DMS153 treated with DMSO at 0.1 percent for 48 hours (cell line): ENCODE results near the gene AAK1.

Source experiments
- DNase-seq: peaks from one replicate; lab custom pipeline; 2025; ENCODE audit not compliant: unreplicated experiment; lab: John Stamatoyannopoulos, UW

Gene AAK1

DNA sequence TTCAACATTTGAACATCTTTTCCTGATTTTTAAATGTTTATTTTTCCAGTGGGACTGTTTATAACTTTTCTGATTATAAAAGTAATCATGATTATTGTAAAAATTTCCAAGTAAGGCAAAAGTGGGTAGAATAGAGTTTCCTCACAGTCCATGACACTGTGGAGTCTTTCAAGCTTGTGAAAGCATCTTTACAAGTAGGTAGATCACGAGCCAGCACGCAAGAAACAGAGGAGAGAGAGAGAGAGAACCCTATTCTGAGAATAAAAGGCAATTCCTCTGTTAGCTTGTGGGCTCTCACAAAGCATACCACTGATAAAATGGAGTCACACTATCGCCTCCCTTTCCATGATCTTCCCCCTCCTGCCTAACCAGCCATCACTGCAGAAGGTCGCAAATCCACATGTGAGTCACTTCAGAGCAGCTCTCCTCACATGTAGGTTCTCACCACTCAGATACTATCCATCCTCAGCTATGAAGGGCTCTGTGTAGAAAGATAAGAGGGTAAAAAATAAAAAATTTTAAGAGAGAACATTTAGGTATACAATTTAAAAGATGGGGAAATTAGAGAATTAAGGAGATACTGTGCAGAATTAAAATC is 40.3 kb downstream of the AAK1 start:
- no peak for DNase-seq

DNA sequence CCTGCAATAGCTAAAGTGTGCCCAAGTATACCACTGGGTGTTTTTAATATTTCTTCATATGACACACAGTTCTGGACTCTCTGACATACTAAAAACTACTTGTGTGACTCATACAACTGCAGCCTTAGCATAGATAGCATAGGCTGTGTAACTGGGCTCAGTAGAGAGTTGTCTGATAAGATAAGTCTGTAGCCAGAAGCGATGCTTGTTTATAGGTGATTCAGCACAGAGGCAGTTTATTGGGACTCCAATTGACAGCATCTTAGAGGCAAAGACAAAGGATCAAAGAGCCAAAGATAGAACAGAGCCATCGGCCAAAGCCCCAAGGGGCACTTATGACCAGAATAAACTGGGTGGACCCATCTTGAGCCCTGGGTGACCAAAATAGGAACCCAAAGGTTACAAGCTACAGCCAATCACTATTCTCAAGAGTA is 42.3 kb downstream of the AAK1 start:
- no peak for DNase-seq

DNA sequence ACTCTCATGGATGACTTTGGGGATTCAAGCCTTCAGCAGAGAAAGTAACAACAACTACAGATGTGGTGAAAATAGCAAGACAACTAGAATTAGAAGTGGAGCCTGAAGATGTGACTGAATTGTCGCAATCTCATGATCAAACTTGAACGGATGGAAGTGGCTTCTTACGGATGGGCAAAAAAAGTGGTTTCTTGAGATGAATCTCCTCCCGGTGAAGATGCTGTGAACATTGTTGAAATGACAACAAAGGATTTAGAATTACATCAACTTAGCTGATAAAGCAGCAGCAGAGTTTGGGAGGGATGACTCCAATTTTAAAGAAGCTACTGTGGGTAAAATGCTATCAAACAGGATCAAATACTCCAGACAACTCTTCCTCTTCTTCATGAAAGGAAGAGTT is 43.1 kb downstream of the AAK1 start:
- no peak for DNase-seq

DNA sequence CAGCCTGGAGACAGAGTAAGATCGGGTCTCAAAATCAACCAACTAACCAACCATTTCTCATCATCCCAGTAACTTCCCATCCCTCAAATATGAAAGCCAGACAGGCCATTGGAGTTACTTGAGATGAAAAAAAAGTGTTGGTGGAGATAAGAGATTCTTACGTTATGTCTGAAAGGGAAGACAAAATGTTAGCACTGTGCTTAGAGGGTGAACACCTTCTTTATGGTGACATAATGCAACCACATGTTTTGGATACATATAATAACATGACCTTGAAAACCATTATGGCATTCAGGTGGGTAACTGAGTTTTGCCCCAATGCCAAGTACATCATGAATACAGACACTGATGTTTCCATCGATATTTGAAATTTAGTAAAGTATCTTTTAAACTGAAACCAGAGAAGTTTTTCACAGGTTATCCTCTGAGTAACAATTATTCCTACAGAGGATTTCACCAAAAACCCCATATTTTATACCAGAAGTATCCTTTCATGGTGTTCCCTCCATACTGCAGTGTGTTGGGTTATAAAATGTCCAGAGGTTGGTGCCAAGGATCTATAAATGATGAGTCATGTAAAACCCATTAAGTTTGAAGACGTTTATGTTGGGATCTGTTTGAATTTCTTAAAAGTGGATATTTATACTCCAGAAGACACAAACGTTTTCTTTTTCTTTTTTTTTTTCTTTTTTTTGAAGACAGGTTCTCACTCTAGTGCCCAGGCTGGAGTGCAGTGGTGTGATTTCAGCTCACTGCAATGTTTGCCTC is 45.5 kb downstream of the AAK1 start:
- DNase-seq, result no peak

DNA sequence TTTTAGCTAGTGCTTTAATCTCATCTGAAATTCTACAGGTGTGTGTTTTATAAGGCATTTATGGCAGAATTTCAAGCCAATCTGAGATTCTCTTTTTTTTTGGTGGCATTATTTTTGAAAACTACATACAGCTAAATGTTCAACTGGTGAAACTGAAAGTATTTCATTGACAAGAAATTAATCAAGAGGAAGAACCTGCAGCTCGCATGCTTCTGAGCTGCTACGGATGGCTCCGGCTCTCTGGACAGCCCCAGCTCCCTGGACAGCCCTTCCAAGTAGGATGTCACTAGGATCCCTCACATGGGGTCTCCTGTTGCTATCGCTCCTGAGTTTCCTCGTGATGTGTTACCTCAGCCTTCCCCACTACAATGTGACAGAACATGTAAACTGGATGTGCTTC is 46.4 kb downstream of the AAK1 start:
- DNase-seq, result no peak

DNA sequence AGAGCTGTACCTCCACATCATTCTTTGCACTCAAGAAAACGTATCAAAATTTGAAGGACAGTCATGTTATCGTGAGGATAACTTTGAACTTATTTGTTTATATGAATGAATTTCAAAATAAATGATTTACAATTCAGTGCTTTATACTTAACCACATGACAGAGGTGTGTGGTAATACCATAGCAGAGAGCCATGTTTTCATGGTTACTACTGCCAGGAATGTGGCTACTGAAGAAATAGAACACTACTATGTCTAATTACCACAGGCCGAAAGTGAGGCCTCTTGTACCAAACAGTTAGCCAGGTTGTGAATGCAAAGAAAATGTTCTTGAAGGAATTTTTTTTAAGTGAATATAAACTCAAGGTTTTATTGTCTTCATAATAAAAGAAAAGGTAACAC is 49.2 kb downstream of the AAK1 start:
- DNase-seq, result no peak

DNA sequence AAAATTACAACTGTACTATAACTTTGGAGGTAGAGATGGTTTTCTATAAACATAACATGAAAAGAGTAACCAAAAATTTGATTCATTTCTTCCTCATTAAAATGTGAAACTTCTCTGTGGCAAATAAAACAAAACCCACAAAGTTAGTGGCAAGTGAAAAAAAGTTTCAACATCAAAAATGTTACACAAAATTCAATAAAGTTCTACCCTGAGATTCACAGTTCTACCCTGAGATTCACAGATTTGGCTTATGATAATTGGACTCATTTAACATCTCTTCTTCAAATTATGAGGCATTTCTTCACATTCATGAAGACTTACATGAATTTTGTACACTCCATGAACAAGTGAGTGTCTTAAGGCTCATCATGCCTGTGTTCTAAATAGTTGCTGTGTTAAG is 51.0 kb downstream of the AAK1 start:
- no peak for DNase-seq

DNA sequence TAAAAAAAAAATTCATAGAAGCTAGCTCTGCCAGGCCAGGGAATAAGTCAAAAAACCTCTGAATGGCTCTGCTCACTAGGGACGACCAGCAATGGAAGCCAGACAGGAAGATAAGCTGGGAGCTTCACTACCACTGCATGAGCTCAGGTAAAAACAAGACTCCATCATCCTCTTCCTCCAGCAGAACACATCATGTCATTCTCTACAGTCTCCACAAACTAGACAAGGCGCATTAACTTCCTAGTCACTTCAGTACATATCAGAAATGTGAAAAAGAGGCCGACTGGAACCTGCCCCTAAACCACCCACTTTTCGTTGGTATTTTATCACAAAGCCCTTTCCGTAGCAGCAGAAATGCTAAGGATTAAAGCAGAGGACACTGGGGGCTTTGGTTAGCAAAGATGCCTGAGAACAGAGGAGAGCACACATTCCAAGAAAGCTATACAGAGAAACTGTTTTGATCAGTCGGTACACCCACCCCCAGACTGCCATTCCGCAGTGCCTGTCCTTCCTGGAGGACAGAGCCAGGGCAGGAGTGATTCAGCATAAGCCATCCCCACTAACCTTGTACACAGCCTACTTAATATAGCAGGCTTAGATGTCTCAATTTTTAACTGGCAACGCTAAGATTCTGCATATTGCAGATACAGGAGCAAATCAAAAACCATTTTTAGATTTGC is 53.4 kb downstream of the AAK1 start:
- no peak for DNase-seq

DNA sequence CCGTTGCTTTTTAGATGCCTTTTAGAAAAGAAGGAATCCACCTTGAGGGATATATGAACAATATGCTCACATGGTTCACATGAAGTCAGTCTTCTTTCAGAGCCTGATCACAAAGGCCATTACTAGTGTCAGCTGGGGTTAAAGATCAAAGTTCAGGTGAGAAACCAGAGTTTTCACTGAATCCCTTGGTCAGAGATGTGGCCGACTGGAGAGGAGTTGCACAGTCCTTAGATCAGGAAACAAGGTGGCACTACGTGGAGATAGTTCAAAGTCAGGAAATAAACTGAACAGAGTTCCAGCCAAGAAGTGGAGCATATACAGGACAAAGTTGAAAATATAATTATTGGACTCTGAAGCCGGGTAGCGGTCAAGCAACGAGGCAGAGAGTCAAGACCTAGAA is 54.6 kb downstream of the AAK1 start:
- no peak for DNase-seq

DNA sequence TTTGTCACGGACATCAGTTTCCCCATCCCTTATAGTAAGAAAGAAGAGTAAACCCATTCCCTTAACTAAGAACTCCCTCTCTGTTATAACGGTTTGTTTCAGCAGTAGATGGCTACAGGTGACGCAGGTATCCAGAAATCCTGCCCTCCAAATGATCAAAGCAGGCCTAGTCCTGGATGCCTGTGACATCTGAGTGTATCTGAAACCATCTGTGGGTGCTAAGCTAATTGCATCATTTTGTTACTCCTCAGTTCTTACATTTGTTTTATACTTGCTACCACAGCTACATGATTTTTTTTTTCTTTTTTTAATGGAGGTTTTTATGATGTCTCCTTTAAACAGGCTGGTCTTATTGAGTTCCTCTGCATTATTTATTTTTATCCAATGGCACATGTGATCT is 55.1 kb downstream of the AAK1 start:
- no peak for DNase-seq

DNA sequence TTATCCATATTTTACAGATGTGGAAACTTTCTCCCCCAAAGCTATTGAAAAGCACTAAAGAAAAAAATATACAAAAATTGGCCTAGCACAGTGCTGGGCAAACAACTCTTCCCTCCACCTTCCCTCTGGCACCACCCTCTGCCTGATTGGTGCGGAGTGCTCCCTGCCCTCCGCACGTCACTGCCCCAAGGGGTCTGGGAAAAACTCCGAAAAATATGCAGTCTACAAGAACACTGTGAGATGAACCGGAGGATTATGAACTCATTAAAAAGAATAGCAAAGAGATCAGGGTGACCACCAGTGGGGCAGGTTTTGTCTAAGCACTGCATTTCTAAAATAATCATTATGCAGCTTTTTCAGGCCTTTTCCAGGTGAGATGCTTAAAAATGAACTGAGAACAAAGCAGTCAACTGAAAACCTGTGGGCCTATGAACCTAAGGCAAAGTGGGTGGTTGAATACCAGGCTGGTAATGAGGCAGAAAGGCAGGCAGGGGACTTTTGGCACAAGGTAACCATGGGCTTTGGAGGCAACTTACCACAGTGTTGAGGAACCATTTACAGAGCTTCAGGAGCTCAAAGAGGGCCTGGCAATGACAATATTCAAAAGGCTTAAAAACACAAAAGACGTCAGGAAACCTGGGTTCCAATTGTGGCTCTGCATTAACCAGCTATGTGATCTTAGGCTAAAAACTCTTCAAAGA is 57.5 kb downstream of the AAK1 start:
- no peak for DNase-seq

DNA sequence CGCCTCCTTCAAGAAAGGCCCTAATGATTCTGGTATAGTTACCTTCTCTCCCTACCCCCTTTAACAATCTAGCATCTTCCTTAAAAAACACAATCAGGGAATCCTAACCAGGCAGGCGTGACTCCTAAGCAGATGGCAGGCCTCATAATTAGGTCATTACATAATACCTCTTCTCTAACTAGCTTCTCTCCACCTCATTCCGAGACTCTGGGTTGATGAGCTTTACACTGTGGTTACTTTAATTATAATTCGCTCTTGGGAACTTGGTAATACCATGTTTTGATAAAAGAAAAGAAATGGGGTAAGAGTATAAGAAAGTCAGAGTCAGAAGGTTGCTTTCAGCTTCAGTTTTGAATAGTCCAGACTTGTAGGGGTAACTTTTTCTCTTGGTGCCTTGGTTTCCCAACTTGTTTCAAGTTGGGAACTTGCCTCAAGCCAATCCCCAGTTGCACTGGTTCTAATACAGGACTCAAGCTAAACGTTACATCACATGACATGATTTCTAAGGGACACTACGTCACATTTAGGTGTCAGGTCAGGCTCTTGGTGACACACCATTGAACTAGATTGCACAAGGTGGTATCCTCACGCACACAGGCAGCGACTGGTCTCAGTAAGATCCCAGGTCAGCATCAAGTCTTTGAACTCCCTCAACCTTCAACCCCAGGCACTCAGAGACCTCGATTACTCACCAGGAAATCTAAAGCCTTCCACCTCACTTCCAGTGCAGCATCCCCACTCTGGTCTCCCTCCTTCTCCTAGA is 59.2 kb downstream of the AAK1 start:
- DNase-seq, result no peak

DNA sequence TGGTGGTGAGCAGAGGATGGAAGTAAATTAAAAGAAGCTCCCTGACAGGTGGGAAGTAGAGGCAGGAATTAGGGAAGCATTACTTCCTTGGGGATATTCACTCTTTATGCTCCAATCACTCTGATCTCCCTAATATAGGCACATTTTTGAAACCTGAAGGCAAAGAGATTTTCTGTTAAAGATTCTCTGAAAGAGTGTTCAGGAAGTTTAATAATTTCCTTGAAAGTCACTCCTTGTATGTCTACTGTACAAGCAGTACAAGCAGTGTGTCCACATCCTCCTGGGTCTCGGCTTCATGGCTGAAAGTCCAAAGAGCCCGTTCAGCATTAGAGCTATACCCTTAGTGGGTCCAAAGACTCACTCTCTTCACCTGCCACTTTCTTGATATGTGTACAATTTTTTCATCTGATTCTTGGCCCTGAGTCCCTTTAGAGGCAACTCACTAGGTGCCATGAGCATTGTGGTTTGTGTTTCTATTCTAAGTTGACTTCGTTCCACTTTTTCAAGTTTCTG is 60.2 kb downstream of the AAK1 start:
- DNase-seq, result no peak

DNA sequence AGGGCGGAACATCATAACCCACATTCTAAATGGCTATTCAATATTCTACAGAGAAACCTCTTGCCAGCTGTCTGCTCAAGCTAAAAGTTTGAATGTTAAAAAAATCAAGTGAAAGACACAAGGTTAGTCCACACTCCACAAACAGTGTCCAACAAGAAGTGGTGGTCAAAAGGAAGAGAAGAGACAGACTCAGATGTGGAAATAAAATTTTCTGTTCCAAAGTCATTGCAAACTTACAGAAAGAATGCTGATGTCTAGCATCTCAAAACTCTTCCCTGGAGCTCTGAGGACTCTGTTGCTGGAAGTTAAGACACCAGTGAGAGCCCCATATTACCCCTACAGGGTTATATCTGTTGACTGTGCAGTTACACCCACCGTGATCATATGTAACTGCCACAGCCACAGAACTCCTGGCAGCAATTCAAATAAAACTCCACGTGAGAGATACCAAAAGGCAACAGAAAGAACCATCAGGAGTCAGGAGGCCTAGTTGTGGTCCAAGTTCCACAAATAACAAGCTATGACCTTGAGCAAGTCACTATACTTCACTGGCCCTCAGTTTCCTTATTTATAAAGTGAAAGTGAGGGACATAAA is 60.9 kb downstream of the AAK1 start:
- DNase-seq, result no peak

DNA sequence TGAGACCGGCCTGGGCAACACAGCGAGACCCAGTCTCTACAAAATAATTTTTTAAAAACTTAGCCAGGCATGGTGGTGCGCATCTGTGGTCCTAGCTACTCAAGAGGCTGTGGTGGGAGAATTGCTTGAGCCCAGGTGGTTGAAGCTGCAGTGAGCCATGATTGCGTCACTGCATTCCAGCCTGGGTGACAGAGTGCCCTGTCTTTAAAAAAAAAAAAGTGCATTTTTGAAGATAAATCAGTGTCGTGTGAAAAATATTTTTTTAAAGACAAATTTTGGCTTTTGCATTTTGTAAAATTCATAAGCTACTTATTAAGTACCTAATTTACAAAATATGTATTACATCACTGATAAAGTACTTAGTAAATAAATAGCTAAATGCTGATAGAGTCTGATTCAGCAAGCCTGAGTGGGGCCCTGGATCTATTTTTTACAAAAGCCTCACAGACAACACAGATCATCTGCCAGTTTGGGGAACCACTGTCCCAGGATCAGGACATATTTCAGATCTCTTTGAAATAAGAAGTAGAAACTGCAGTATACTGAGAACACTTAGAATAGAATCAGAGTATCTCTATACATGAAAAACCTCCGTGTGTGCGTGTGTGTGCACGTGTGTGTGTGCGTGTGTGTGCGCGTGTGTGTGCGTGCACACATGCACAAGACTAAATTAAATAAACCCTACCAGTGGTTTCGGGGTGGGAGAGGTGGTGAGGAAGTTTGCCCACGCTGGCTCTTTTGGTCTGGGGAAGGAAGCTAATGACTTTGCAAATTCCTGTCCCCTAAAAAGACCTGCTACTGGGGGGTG is 61.6 kb downstream of the AAK1 start:
- DNase-seq, result no peak

DNA sequence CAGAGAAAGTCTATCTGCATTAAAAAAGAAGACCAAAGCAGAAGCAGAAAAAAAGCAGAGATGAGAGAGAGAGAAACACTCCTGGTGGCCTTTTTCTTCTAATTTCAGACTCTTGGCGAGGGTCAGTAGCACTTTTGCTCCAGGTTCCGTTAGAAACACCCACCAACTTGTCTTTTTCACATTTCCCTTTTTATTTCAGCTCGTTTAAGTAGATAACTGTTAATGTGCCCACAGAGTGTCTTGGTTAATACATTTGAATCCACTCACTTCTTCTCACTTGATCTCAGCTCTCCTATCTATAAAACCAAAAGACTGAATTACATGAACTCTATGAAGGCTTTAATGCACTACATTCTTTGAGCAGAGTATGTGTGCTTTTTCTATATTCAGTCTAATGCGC is 63.1 kb downstream of the AAK1 start:
- DNase-seq, result no peak

DNA sequence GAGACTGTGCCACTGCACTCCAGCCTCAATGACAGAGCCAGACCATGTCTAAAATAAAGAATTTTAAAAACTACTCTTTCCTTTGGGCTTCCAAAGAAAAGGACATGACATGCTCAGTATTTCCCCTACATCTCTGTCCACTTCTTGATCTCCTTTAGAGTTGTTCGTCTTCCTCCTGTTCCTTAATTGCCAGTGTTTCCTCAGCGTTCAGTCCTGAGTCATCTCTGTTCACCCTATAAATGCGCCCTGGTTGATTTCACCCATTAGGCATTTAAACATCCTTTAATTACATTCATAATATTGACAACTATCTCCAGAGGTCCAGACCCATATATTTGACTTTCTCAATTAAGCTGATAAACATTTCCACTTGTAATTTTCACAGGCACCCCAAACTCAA is 64.0 kb downstream of the AAK1 start:
- DNase-seq, result no peak

DNA sequence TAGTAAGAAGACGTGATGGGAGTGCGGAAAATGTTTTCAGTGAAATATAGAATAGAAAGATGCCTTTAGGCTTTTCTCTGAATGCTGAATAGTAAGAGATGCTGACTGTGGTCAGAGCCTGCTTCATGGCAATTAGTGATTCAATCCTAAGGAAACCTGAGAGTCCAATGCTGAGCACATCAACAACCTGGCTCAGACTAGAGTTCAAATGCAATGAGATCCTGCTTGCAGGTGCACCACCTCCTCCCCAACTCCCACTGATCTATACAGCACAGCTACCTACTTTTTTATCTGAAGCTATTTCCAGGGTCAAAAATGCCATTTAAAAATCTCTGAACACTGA is 65.4 kb downstream of the AAK1 start:
- DNase-seq, result no peak

DNA sequence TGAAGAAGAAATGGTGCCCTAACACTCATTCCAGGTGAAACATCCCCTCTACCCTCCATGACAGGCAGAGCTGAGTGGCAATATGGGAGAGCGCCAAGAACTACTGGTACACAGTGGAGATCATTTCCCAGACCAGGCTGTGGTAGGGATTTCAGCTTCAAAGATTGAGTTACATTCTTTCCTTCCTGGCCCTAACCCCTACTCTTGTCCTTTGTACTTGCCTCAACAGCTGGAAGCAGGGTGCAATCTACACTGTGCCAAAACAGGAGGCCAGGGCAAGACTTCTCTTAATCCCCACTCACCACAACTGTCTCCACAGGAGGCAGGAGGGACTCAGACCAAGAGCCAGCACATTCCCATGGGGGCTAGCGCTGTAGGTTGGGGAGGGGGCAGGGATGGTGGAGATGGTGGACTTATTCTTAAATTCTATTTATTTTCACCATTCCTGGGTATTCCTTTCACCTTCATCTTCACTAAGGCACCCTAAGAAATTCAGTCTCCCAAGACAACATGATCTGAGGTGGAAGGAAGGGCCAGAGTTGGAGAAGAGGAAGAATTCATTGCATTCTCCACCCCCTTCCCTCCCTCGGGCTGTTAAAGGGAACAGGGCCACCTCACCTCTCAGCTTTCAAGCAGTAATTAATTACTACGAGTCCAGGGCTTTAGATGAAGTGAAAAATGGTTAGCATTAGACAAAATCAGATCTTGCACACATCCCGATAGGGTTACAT is 65.9 kb downstream of the AAK1 start:
- no peak for DNase-seq
